ENCODE results near the gene GALNT10. TPM values are rescaled to one million over a fixed set of nuclear protein-coding genes. Genes with fewer than 3 reads are reported as not detected.

GALNT10 gene
- total and polyA plus RNA-seq, 2 experiments from 2014 or later: 3.2 to 12.9 TPM

DNA sequence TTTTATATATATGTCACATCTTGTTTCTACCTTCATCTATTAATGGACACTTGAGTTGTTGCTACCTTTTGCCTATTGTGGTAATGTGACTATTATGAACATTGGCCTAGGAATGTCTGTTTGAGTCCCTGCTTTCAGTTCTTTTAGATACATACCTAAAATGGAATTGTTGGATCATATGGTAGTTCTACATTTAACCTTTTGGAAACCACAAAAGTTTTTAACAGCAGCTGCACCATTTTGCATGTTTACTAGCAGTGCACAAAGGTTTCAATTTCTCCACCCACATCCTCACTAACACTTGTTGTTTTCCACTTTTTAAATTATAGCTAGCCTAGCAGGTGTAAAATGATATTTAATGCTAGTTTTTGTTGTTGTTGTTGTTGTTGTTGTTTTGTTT is 88.4 kb downstream of the GALNT10 start:
- H3K4me1 Mint-ChIP-seq: no peaks in the 10 kb centered on the region
- Histone ChIP-seq H3K36me3 (ENCODE audit: insufficient read depth) (no peaks in the 10 kb centered on the region), H3K4me3 (no peak overlapping the region), H3F3A (replicated peaks; ENCODE audit: low read depth) (no peaks in the 10 kb centered on the region), H3K79me2 (replicated peaks; ENCODE audit: insufficient read depth) (no peaks in the 10 kb centered on the region), H4K20me1 (replicated peaks; ENCODE audit: insufficient read depth) (no peaks in the 10 kb centered on the region; the same call in 1 of the 2 replicates), H3K27ac (ENCODE audit: low read depth) (no peak overlapping the region), H3K4me1 (ENCODE audit: insufficient read depth) (peaks cover 3% of the 10 kb centered on the region; the same call in 1 of the 2 replicates), H3K9me2 (ENCODE audit: insufficient read depth) (0 out of 2 replicates have a peak, but pooled peaks cover 6% of the 10 kb centered on the region), H3K27me3 (ENCODE audit: insufficient read depth) (no peaks in the 10 kb centered on the region), H2AFZ (no peak overlapping the region), H3K4me2 (no peak overlapping the region)
- H3K9me3 Mint-ChIP-seq: no peaks in the 10 kb centered on the region
- no peak for TF ChIP-seq POLR2AphosphoS5 (IDR thresholded peaks at IDR 0.05; ENCODE audit: low read depth)
- no peak for TF ChIP-seq STAT1 (IDR thresholded peaks at IDR 0.05; ENCODE audit: unreplicated experiment)
- no peak for TF ChIP-seq CREB1 (CRISPR knock-in tag; IDR thresholded peaks at IDR 0.05; ENCODE audit: low read depth)
- TF ChIP-seq JUNB (IDR thresholded peaks at IDR 0.05; ENCODE audit: unreplicated experiment): no peak
- TF ChIP-seq ETS1 (IDR thresholded peaks at IDR 0.05): no peak
- TF ChIP-seq, protein P1, sequence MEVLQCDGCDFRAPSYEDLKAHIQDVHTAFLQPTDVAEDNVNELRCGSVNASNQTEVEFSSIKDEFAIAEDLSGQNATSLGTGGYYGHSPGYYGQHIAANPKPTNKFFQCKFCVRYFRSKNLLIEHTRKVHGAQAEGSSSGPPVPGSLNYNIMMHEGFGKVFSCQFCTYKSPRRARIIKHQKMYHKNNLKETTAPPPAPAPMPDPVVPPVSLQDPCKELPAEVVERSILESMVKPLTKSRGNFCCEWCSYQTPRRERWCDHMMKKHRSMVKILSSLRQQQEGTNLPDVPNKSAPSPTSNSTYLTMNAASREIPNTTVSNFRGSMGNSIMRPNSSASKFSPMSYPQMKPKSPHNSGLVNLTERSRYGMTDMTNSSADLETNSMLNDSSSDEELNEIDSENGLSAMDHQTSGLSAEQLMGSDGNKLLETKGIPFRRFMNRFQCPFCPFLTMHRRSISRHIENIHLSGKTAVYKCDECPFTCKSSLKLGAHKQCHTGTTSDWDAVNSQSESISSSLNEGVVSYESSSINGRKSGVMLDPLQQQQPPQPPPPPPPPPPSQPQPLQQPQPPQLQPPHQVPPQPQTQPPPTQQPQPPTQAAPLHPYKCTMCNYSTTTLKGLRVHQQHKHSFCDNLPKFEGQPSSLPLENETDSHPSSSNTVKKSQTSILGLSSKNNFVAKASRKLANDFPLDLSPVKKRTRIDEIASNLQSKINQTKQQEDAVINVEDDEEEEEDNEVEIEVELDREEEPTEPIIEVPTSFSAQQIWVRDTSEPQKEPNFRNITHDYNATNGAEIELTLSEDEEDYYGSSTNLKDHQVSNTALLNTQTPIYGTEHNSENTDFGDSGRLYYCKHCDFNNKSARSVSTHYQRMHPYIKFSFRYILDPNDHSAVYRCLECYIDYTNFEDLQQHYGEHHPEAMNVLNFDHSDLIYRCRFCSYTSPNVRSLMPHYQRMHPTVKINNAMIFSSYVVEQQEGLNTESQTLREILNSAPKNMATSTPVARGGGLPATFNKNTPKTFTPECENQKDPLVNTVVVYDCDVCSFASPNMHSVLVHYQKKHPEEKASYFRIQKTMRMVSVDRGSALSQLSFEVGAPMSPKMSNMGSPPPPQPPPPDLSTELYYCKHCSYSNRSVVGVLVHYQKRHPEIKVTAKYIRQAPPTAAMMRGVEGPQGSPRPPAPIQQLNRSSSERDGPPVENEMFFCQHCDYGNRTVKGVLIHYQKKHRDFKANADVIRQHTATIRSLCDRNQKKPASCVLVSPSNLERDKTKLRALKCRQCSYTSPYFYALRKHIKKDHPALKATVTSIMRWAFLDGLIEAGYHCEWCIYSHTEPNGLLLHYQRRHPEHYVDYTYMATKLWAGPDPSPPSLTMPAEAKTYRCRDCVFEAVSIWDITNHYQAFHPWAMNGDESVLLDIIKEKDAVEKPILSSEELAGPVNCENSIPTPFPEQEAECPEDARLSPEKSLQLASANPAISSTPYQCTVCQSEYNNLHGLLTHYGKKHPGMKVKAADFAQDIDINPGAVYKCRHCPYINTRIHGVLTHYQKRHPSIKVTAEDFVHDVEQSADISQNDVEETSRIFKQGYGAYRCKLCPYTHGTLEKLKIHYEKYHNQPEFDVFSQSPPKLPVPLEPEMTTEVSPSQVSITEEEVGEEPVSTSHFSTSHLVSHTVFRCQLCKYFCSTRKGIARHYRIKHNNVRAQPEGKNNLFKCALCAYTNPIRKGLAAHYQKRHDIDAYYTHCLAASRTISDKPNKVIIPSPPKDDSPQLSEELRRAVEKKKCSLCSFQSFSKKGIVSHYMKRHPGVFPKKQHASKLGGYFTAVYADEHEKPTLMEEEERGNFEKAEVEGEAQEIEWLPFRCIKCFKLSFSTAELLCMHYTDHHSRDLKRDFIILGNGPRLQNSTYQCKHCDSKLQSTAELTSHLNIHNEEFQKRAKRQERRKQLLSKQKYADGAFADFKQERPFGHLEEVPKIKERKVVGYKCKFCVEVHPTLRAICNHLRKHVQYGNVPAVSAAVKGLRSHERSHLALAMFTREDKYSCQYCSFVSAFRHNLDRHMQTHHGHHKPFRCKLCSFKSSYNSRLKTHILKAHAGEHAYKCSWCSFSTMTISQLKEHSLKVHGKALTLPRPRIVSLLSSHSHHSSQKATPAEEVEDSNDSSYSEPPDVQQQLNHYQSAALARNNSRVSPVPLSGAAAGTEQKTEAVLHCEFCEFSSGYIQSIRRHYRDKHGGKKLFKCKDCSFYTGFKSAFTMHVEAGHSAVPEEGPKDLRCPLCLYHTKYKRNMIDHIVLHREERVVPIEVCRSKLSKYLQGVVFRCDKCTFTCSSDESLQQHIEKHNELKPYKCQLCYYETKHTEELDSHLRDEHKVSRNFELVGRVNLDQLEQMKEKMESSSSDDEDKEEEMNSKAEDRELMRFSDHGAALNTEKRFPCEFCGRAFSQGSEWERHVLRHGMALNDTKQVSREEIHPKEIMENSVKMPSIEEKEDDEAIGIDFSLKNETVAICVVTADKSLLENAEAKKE (CRISPR knock-in tag; IDR thresholded peaks at IDR 0.05): no peak
- no peak for TF ChIP-seq EZH2 (IDR thresholded peaks at IDR 0.05; ENCODE audit: low read depth, unreplicated experiment)
- TF ChIP-seq, protein P2, sequence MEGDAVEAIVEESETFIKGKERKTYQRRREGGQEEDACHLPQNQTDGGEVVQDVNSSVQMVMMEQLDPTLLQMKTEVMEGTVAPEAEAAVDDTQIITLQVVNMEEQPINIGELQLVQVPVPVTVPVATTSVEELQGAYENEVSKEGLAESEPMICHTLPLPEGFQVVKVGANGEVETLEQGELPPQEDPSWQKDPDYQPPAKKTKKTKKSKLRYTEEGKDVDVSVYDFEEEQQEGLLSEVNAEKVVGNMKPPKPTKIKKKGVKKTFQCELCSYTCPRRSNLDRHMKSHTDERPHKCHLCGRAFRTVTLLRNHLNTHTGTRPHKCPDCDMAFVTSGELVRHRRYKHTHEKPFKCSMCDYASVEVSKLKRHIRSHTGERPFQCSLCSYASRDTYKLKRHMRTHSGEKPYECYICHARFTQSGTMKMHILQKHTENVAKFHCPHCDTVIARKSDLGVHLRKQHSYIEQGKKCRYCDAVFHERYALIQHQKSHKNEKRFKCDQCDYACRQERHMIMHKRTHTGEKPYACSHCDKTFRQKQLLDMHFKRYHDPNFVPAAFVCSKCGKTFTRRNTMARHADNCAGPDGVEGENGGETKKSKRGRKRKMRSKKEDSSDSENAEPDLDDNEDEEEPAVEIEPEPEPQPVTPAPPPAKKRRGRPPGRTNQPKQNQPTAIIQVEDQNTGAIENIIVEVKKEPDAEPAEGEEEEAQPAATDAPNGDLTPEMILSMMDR (conservative IDR thresholded peaks at IDR 0.05; ENCODE audit: low read depth in 2 of 2): no peak
- TF ChIP-seq EZH2phosphoT487 (IDR thresholded peaks at IDR 0.05; ENCODE audit: unreplicated experiment): no peak
- TF ChIP-seq NANOG (IDR thresholded peaks at IDR 0.05; ENCODE audit: borderline replicate concordance): no peak
- no peak for TF ChIP-seq ZNF331 (CRISPR knock-in tag; IDR thresholded peaks at IDR 0.05; ENCODE audit: low read depth)
- TF ChIP-seq, protein P3, sequence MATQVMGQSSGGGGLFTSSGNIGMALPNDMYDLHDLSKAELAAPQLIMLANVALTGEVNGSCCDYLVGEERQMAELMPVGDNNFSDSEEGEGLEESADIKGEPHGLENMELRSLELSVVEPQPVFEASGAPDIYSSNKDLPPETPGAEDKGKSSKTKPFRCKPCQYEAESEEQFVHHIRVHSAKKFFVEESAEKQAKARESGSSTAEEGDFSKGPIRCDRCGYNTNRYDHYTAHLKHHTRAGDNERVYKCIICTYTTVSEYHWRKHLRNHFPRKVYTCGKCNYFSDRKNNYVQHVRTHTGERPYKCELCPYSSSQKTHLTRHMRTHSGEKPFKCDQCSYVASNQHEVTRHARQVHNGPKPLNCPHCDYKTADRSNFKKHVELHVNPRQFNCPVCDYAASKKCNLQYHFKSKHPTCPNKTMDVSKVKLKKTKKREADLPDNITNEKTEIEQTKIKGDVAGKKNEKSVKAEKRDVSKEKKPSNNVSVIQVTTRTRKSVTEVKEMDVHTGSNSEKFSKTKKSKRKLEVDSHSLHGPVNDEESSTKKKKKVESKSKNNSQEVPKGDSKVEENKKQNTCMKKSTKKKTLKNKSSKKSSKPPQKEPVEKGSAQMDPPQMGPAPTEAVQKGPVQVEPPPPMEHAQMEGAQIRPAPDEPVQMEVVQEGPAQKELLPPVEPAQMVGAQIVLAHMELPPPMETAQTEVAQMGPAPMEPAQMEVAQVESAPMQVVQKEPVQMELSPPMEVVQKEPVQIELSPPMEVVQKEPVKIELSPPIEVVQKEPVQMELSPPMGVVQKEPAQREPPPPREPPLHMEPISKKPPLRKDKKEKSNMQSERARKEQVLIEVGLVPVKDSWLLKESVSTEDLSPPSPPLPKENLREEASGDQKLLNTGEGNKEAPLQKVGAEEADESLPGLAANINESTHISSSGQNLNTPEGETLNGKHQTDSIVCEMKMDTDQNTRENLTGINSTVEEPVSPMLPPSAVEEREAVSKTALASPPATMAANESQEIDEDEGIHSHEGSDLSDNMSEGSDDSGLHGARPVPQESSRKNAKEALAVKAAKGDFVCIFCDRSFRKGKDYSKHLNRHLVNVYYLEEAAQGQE (IDR thresholded peaks at IDR 0.05; ENCODE audit: unreplicated experiment): no peak
- no peak for TF ChIP-seq ZNF114 (CRISPR knock-in tag; IDR thresholded peaks at IDR 0.05)
- peaks cover 6% of the 10 kb centered on the region for H3K27me3 Mint-ChIP-seq (ENCODE audit: insufficient read depth, low read depth, poor library complexity)
- no peak overlapping the region for H3K4me3 Mint-ChIP-seq
- H3K36me3 Mint-ChIP-seq (ENCODE audit: low read depth): no peaks in the 10 kb centered on the region
- DNase-seq (ENCODE audit: low spot score) (no peak), ATAC-seq (no peak)
- H3K27ac Mint-ChIP-seq: no peak overlapping the region

Measured in GM23338 (cell line).